Measurements from ENCODE around the gene ZC3H4. TPM values are rescaled to one million over a fixed set of nuclear protein-coding genes. Genes with fewer than 3 reads are reported as not detected.

The ZC3H4 gene
- total and polyA plus RNA-seq, 9 of the 15 experiments (the other 6 are each of a cell fraction or from before 2014, with no cell fraction given), result 2.2 to 75.6 (median 18.3) TPM

- no peak for TF ChIP-seq BCLAF1 (IDR thresholded peaks at IDR 0.05; ENCODE audit: borderline replicate concordance in 1 of 2, control insufficient read depth in 1 of 2, low read depth in 2 of 2, low read length in 1 of 2)
- TF ChIP-seq ZBTB11 (CRISPR knock-in tag; IDR thresholded peaks at IDR 0.05), result peak in 1 of 3 experiments; percentile 74; a peak in 2 of 6 replicates
- TF ChIP-seq EZH2 (IDR thresholded peaks at IDR 0.05; ENCODE audit: borderline replicate concordance, low read depth, low read length), result no peak
- no peak for TF ChIP-seq NR2C2 (CRISPR knock-in tag; IDR thresholded peaks at IDR 0.05)
- peak; percentile 65; the same call in 1 of the 2 replicates for TF ChIP-seq NR2C2 (tag; IDR thresholded peaks at IDR 0.05)
- no peak for TF ChIP-seq ZBTB8A (IDR thresholded peaks at IDR 0.05; ENCODE audit: partially characterized antibody)
- TF ChIP-seq MTA2 (IDR thresholded peaks at IDR 0.05; ENCODE audit: low read depth), result no peak
- no peak for TF ChIP-seq CBX5 (IDR thresholded peaks at IDR 0.05; ENCODE audit: borderline replicate concordance, low read depth)
- TF ChIP-seq TBL1XR1 (IDR thresholded peaks at IDR 0.05; ENCODE audit: low read length in 2 of 2), result peak in 1 of 2 experiments; percentile 74; a peak in 3 of 4 replicates
- no peak for TF ChIP-seq PTBP1 (IDR thresholded peaks at IDR 0.05; ENCODE audit: low read depth, low read length)
- TF ChIP-seq MCM7 (IDR thresholded peaks at IDR 0.05), result no peak
- TF ChIP-seq ZNF830 (CRISPR knock-in tag; IDR thresholded peaks at IDR 0.05), result no peak
- TF ChIP-seq RBM17 (IDR thresholded peaks at IDR 0.05; ENCODE audit: borderline replicate concordance, low read depth, low read length), result no peak
- TF ChIP-seq ZNF263 (CRISPR knock-in tag; IDR thresholded peaks at IDR 0.05; ENCODE audit: borderline replicate concordance), result no peak
- TF ChIP-seq NFE2L1 (tag; IDR thresholded peaks at IDR 0.05; ENCODE audit: borderline replicate concordance, low read depth), result peak; percentile 21; the same call in 1 of the 2 replicates
- no peak for TF ChIP-seq DDX20 (tag; IDR thresholded peaks at IDR 0.05; ENCODE audit: low read depth)
- no peak for TF ChIP-seq CHD1 (IDR thresholded peaks at IDR 0.05; ENCODE audit: low read length)
- TF ChIP-seq ERF (CRISPR knock-in tag; IDR thresholded peaks at IDR 0.05), result 0 out of 2 replicates have a peak, but pooled peaks have one; percentile 11
Observed at GRCh38 chr19:47109541-47110375, 3.8 kb downstream of the ZC3H4 start (continued).
